ENCODE results near the gene DCTN4. TPM values are rescaled to one million over a fixed set of nuclear protein-coding genes. Genes with fewer than 3 reads are reported as not detected.

Gene DCTN4
- total RNA-seq, 4 donors from 2014 or later, result 65.4 to 78.5 (median 72.8) TPM

GRCh38 chr5:150670948-150671310 lies 87.9 kb downstream of the DCTN4 start:
- H3K4me3 ChIP-seq (replicated peaks in 1 of 3), result no peak overlapping the region
- H3K9me3 ChIP-seq, result no peaks in the 10 kb centered on the region
- peaks cover 11 to 19% of the 10 kb centered on the region in 2 donors for H3K4me1 ChIP-seq
- no peak overlapping the region for H3K27ac ChIP-seq
- 50 to 54% methylated on average over 2 of the region's 2 CpGs for WGBS, 2 donors
- no peaks in the 10 kb centered on the region for H3K36me3 ChIP-seq
- peaks cover 11% of the 10 kb centered on the region for H3K27me3 ChIP-seq
- TF ChIP-seq POLR2A (IDR thresholded peaks at IDR 0.05) (no peak), CTCF (IDR thresholded peaks at IDR 0.05) (no peak)
- intact Hi-C loops (cut with DNase I), result no loop called here
- no peak for DNase-seq

GRCh38 chr5:150670275-150670947 lies 88.4 kb downstream of the DCTN4 start:
- Histone ChIP-seq H3K27me3 (peaks cover 11% of the 10 kb centered on the region), H3K4me3 (replicated peaks in 1 of 3) (no peak overlapping the region), H3K9me3 (no peaks in the 10 kb centered on the region), H3K4me1 (peaks cover 11 to 19% of the 10 kb centered on the region in 2 donors), H3K27ac (no peak overlapping the region), H3K36me3 (no peaks in the 10 kb centered on the region)
- intact Hi-C loops (cut with DNase I), result no loop called here
- 57 to 61% methylated on average over 13 to 14 of the region's 14 CpGs for WGBS, 2 donors
- DNase-seq, result no peak
- TF ChIP-seq CTCF (IDR thresholded peaks at IDR 0.05) (no peak), POLR2A (IDR thresholded peaks at IDR 0.05) (no peak)

- Histone ChIP-seq H3K9me3 (no peaks in the 10 kb centered on the region), H3K4me3 (replicated peaks in 1 of 3) (no peak overlapping the region), H3K4me1 (no peaks in the 10 kb centered on the region), H3K36me3 (no peaks in the 10 kb centered on the region), H3K27ac (no peak overlapping the region), H3K27me3 (no peaks in the 10 kb centered on the region)
- DNase-seq, result no peak
- no peak for TF ChIP-seq CTCF (IDR thresholded peaks at IDR 0.05)
- no peak for TF ChIP-seq POLR2A (IDR thresholded peaks at IDR 0.05)
- intact Hi-C loops (cut with DNase I), result no loop called here
- WGBS, 2 donors, result 52 to 68% methylated on average over 12 of the region's 12 CpGs
Observed at GRCh38 chr5:150665044-150665443, 93.8 kb downstream of the DCTN4 start.

- no peaks in the 10 kb centered on the region for H3K4me1 ChIP-seq
- no peak for TF ChIP-seq POLR2A (IDR thresholded peaks at IDR 0.05)
- no peak for TF ChIP-seq CTCF (IDR thresholded peaks at IDR 0.05)
- H3K36me3 ChIP-seq, result no peaks in the 10 kb centered on the region
- H3K4me3 ChIP-seq (replicated peaks in 1 of 3), result no peak overlapping the region
- H3K27me3 ChIP-seq, result no peaks in the 10 kb centered on the region
- H3K27ac ChIP-seq, result no peak overlapping the region
- H3K9me3 ChIP-seq, result no peaks in the 10 kb centered on the region
- DNase-seq, result no peak
- WGBS, 2 donors, result 92 to 94% methylated on average over 3 of the region's 3 CpGs
- intact Hi-C loops (cut with DNase I), result no loop called here
Observed at GRCh38 chr5:150663936-150664335, 94.9 kb downstream of the DCTN4 start.

- DNase-seq, result no peak
- 76 to 81% methylated on average over 4 of the region's 4 CpGs for WGBS, 2 donors
- Histone ChIP-seq H3K27me3 (no peaks in the 10 kb centered on the region), H3K27ac (no peak overlapping the region), H3K4me3 (replicated peaks in 1 of 3) (no peak overlapping the region), H3K4me1 (no peaks in the 10 kb centered on the region), H3K36me3 (no peaks in the 10 kb centered on the region), H3K9me3 (no peaks in the 10 kb centered on the region)
- intact Hi-C loops (cut with DNase I), result no loop called here
- TF ChIP-seq CTCF (IDR thresholded peaks at IDR 0.05), result no peak
Observed at GRCh38 chr5:150662731-150663516, 95.9 kb downstream of the DCTN4 start.

Data from thyroid gland (tissue), 4 donors.